ENCODE results near the gene RHCG. TPM values are rescaled to one million over a fixed set of nuclear protein-coding genes. Genes with fewer than 3 reads are reported as not detected.

The RHCG gene
- total RNA-seq, 1 experiment from 2014 or later = not detected

- DNase-seq (ENCODE audit: low spot score) = no peak
These were observed 6.6 kb upstream of the RHCG start for GRCh38 chr15:89502867-89503595.

- no peak for DNase-seq (ENCODE audit: low spot score)
These were observed 5.3 kb upstream of the RHCG start for GRCh38 chr15:89501646-89502045.

- no peak for DNase-seq (ENCODE audit: low spot score)
These were observed 4.3 kb upstream of the RHCG start for GRCh38 chr15:89500397-89501270.

- DNase-seq (ENCODE audit: low spot score) = no peak
These were observed 2.8 kb upstream of the RHCG start for GRCh38 chr15:89499156-89499555.

GRCh38 chr15:89498574-89498906 lies 2.2 kb upstream of the RHCG start:
- no peak for DNase-seq (ENCODE audit: low spot score)

- no peak for DNase-seq (ENCODE audit: low spot score)
These were observed 848 bp upstream of the RHCG start for GRCh38 chr15:89497231-89497630.

GRCh38 chr15:89495638-89496145 lies 691 bp downstream of the RHCG start:
- no peak for DNase-seq (ENCODE audit: low spot score)

GRCh38 chr15:89494941-89495637 lies 1.3 kb downstream of the RHCG start:
- no peak for DNase-seq (ENCODE audit: low spot score)

GRCh38 chr15:89494031-89494430 lies 2.4 kb downstream of the RHCG start:
- no peak for DNase-seq (ENCODE audit: low spot score)

GRCh38 chr15:89492934-89493631 lies 3.3 kb downstream of the RHCG start:
- no peak for DNase-seq (ENCODE audit: low spot score)

- no peak for DNase-seq (ENCODE audit: low spot score)
These were observed 4.2 kb downstream of the RHCG start for GRCh38 chr15:89492111-89492641.

GRCh38 chr15:89490814-89491315 lies 5.5 kb downstream of the RHCG start:
- no peak for DNase-seq (ENCODE audit: low spot score)

- no peak for DNase-seq (ENCODE audit: low spot score)
These were observed 6.1 kb downstream of the RHCG start for GRCh38 chr15:89490081-89490813.

GRCh38 chr15:89489376-89489775 lies 7.0 kb downstream of the RHCG start:
- DNase-seq (ENCODE audit: low spot score) = no peak

GRCh38 chr15:89487791-89488190 lies 8.6 kb downstream of the RHCG start:
- DNase-seq (ENCODE audit: low spot score) = no peak

GRCh38 chr15:89486726-89487050 lies 9.7 kb downstream of the RHCG start:
- DNase-seq (ENCODE audit: low spot score) = no peak

GRCh38 chr15:89483079-89483478 lies 13.3 kb downstream of the RHCG start:
- DNase-seq (ENCODE audit: low spot score) = no peak

GRCh38 chr15:89482139-89482538 lies 14.2 kb downstream of the RHCG start:
- no peak for DNase-seq (ENCODE audit: low spot score)

GRCh38 chr15:89480505-89480904 lies 15.9 kb downstream of the RHCG start:
- DNase-seq (ENCODE audit: low spot score) = no peak

- DNase-seq (ENCODE audit: low spot score) = no peak
These were observed 17.2 kb downstream of the RHCG start for GRCh38 chr15:89479173-89479572.
